Natural killer cell treated with Interleukin-12 subunit alpha and Interleukin-12 subunit beta and Interleukin-15 and Interleukin-18, amount 100 ng/mL, for 72 hours (primary cell): ENCODE measurements around the gene SLC1A1. TPM values are rescaled to one million over a fixed set of nuclear protein-coding genes. Genes with fewer than 3 reads are reported as not detected.

Source experiments
- ATAC-seq, 2 donors: fragments of 150-1000 bp; cut with Tn5 transposase in 1 of 2; sonication (Bioruptor Pico), chemical (Tn5 transposase) in 1 of 2; 2 replicates each; pipeline ENCODE4 v1.10.0; 2021
- DNase-seq: peaks from one replicate; pipeline ENCODE4 v3.0.0; 2022; ENCODE audit warnings: low spot score
- H3K27ac Mint-ChIP-seq, 2 donors: 1 replicate in 1 of 2; 2 replicates in 1 of 2; pipeline ENCODE4 v1.8.0; 2022; ENCODE audit warnings: mixed read lengths in 2 of 2, mild to moderate bottlenecking in 1 of 2, moderate library complexity in 1 of 2
- H3K27me3 Mint-ChIP-seq, 2 donors: 1 replicate in 1 of 2; 2 replicates in 1 of 2; pipeline ENCODE4 v1.8.0; 2022; ENCODE audit warnings: mixed read lengths in 2 of 2
- H3K36me3 Mint-ChIP-seq: one replicate; pipeline ENCODE4 v1.8.0; 2022; ENCODE audit warnings: mixed read lengths
- H3K4me1 Mint-ChIP-seq, 2 donors: 1 replicate in 1 of 2; 2 replicates in 1 of 2; pipeline ENCODE4 v1.8.0; 2022; ENCODE audit warnings: low read depth in 2 of 2, mixed read lengths in 2 of 2, mild to moderate bottlenecking in 1 of 2
- H3K4me3 Mint-ChIP-seq: one replicate; pipeline ENCODE4 v1.8.0; 2022; ENCODE audit warnings: mixed read lengths
- H3K9me3 Mint-ChIP-seq: 2 replicates; pipeline ENCODE4 v1.8.0; 2022; ENCODE audit warnings: mixed read lengths
- total RNA-seq, 2 donors: library from RNA; stranded (reverse); gene quantifications; one replicate each; pipeline ENCODE4 v1.2.3, GENCODE V29; 2022

Gene SLC1A1
- total RNA-seq, 2 donors from 2014 or later, result 0.14 TPM; not detected in 1

DNA sequence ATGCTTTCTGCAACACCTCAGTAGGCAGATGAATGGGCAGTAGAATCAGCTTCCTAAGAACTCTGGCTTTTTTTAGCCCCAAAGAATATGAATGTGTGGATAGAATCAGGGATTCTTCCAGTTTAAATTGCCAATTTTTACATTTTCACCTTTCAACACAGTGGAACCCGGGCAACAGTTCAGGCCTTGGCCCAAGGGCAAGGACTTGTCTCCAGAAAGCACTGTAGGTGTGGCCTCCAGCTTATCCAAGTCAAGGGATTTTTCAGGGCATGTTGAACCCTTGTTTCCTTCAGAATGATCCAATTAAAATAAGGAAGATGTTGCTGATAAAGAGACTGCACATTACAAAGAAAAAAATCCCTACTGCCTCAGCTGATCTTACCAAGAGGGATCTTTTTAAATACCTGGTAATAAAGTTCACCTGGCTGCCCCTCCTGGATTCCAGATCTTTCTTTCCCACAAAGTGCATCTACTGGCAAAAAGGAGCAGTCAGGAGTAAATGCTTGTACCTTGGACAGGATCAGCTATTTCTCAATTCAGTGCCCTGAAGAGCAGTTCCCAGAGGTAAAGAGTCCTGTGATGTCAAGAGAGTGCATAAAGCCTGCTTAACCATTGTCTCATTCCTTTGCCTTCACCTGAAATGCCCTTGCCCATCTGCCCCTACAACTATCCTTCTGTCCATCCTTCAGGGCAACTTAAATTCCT, 91.7 kb downstream of the SLC1A1 start:
- ATAC-seq, result no peak
- Mint-ChIP-seq H3K9me3 (no peaks in the 10 kb centered on the region), H3K27ac (no peak overlapping the region), H3K27me3 (peaks cover 7 to 8% of the 10 kb centered on the region in 2 donors), H3K4me3 (no peak overlapping the region), H3K36me3 (no peaks in the 10 kb centered on the region), H3K4me1 (no peaks in the 10 kb centered on the region)
- DNase-seq, result no peak

GRCh38 chr9:4583001-4583400, 92.7 kb downstream of the SLC1A1 start:
- no peak for DNase-seq
- Mint-ChIP-seq H3K9me3 (no peaks in the 10 kb centered on the region), H3K36me3 (no peaks in the 10 kb centered on the region), H3K27ac (no peak overlapping the region), H3K4me3 (no peak overlapping the region), H3K27me3 (peaks cover 5 to 6% of the 10 kb centered on the region in 2 donors), H3K4me1 (no peaks in the 10 kb centered on the region)
- ATAC-seq, result no peak

GRCh38 chr9:4584636-4585035, 94.4 kb downstream of the SLC1A1 start:
- H3K27me3 Mint-ChIP-seq, result peaks cover 0 to 5% of the 10 kb centered on the region in 2 donors
- no peaks in the 10 kb centered on the region for H3K36me3 Mint-ChIP-seq
- H3K9me3 Mint-ChIP-seq, result no peaks in the 10 kb centered on the region
- H3K4me3 Mint-ChIP-seq, result no peak overlapping the region
- no peak for DNase-seq
- no peak overlapping the region for H3K27ac Mint-ChIP-seq
- peaks cover 0 to 2% of the 10 kb centered on the region in 2 donors for H3K4me1 Mint-ChIP-seq
- ATAC-seq, result no peak

GRCh38 chr9:4585135-4585534, 94.9 kb downstream of the SLC1A1 start:
- Mint-ChIP-seq H3K9me3 (no peaks in the 10 kb centered on the region), H3K27me3 (peaks cover 0 to 5% of the 10 kb centered on the region in 2 donors), H3K4me3 (no peak overlapping the region), H3K27ac (no peak overlapping the region), H3K36me3 (no peaks in the 10 kb centered on the region), H3K4me1 (peaks cover 0 to 2% of the 10 kb centered on the region in 2 donors)
- no peak for DNase-seq
- no peak for ATAC-seq

DNA sequence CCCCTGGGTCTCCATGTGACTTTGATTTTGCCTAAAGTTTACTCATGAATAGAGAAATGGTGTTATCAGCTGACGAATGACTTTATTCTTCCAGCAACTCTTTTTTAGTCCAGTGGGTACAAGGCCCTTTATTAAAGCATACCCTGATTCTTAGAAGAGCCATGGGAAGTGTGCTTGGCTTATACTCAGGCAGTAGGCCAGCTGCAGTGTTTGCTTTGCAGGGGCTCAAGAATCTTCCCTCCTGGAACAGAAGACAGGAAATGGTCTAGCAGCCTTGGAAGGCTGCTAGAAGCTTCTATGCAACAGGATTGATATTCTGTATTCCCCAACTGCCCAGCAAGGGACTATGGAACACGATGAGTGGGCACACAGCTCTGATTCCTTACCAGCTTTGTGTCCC, 98.5 kb downstream of the SLC1A1 start:
- no peak overlapping the region for H3K27ac Mint-ChIP-seq
- ATAC-seq (no peak), DNase-seq (no peak)
- H3K36me3 Mint-ChIP-seq, result no peaks in the 10 kb centered on the region
- peaks cover 3 to 6% of the 10 kb centered on the region in 2 donors for H3K27me3 Mint-ChIP-seq
- no peaks in the 10 kb centered on the region for H3K9me3 Mint-ChIP-seq
- H3K4me1 Mint-ChIP-seq, result peaks cover 0 to 2% of the 10 kb centered on the region in 2 donors
- no peak overlapping the region for H3K4me3 Mint-ChIP-seq

GRCh38 chr9:4590430-4591122, 100.3 kb downstream of the SLC1A1 start:
- Mint-ChIP-seq H3K9me3 (no peaks in the 10 kb centered on the region), H3K36me3 (no peaks in the 10 kb centered on the region), H3K27me3 (peaks cover 7 to 8% of the 10 kb centered on the region in 2 donors), H3K4me3 (no peak overlapping the region), H3K4me1 (peaks cover 0 to 2% of the 10 kb centered on the region in 2 donors), H3K27ac (no peak overlapping the region)
- no peak for DNase-seq
- ATAC-seq, result no peak

GRCh38 chr9:4591123-4591500, 100.8 kb downstream of the SLC1A1 start:
- peaks cover 0 to 2% of the 10 kb centered on the region in 2 donors for H3K4me1 Mint-ChIP-seq
- no peaks in the 10 kb centered on the region for H3K9me3 Mint-ChIP-seq
- H3K27ac Mint-ChIP-seq, result no peak overlapping the region
- ATAC-seq (no peak), DNase-seq (no peak)
- peaks cover 7 to 8% of the 10 kb centered on the region in 2 donors for H3K27me3 Mint-ChIP-seq
- no peaks in the 10 kb centered on the region for H3K36me3 Mint-ChIP-seq
- no peak overlapping the region for H3K4me3 Mint-ChIP-seq

GRCh38 chr9:4592295-4592694, 102.0 kb downstream of the SLC1A1 start:
- peaks cover 5 to 8% of the 10 kb centered on the region in 2 donors for H3K4me1 Mint-ChIP-seq
- ATAC-seq, result no peak

DNA sequence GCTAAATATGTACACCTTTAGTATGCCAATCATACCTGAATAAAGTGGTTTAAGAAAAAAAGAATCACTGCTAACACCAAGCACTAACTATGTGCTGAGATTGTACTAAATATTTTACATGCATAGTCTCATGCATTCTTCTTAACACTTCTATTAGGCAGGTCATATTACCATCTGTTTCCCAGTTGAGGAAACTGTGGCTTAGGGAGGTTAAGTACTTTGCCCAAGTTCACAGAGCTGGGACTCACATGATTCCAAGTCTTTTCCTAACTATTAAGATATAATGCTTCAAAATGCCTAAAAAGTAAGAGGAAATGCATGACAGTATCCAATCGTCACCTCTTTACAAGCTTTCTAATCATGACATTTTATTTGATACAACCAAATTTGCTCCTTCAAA, 102.6 kb downstream of the SLC1A1 start:
- Mint-ChIP-seq H3K27me3 (peaks cover 7 to 8% of the 10 kb centered on the region in 2 donors), H3K36me3 (no peaks in the 10 kb centered on the region), H3K4me1 (peaks cover 5 to 8% of the 10 kb centered on the region in 2 donors), H3K4me3 (no peak overlapping the region), H3K9me3 (no peaks in the 10 kb centered on the region), H3K27ac (no peak overlapping the region)
- ATAC-seq (no peak), DNase-seq (no peak)

More at GRCh38 chr9:4592295-4592694, 102.0 kb downstream of the SLC1A1 start:
- peaks cover 7 to 8% of the 10 kb centered on the region in 2 donors for H3K27me3 Mint-ChIP-seq
- H3K9me3 Mint-ChIP-seq, result no peaks in the 10 kb centered on the region
- no peaks in the 10 kb centered on the region for H3K36me3 Mint-ChIP-seq
- no peak overlapping the region for H3K4me3 Mint-ChIP-seq
- DNase-seq, result no peak
- H3K27ac Mint-ChIP-seq, result no peak overlapping the region

DNA sequence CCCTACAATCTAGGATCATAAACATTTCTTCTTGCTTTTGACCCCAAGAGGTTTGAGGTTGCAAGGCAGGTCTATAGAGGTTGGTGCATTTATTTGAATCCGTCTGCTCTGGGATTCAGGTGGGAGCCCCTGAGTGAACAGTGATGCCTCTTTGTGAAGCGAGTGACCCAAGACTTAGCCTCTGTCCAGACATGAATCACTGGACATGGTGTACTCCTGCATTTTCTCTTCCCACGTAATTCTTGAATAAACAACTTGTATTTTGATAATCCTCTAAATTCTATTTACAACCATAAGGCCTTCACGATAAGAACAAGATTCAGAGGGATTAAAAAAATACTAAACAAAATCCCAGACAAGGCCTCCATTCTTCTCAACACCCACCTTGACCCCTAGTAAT, 104.3 kb downstream of the SLC1A1 start:
- Mint-ChIP-seq H3K27ac (no peak overlapping the region), H3K4me1 (peaks cover 5 to 6% of the 10 kb centered on the region in 2 donors), H3K4me3 (no peak overlapping the region), H3K27me3 (peaks cover 4 to 8% of the 10 kb centered on the region in 2 donors), H3K9me3 (no peaks in the 10 kb centered on the region), H3K36me3 (no peaks in the 10 kb centered on the region)
- DNase-seq (no peak), ATAC-seq (no peak)

GRCh38 chr9:4594994-4595393, 104.7 kb downstream of the SLC1A1 start:
- no peak overlapping the region for H3K27ac Mint-ChIP-seq
- ATAC-seq (no peak), DNase-seq (no peak)
- H3K27me3 Mint-ChIP-seq, result peaks cover 4 to 8% of the 10 kb centered on the region in 2 donors
- H3K9me3 Mint-ChIP-seq, result no peaks in the 10 kb centered on the region
- H3K4me1 Mint-ChIP-seq, result peaks cover 5 to 6% of the 10 kb centered on the region in 2 donors
- H3K4me3 Mint-ChIP-seq, result no peak overlapping the region
- H3K36me3 Mint-ChIP-seq, result no peaks in the 10 kb centered on the region

GRCh38 chr9:4596165-4596922, 106.1 kb downstream of the SLC1A1 start:
- no peaks in the 10 kb centered on the region for H3K36me3 Mint-ChIP-seq
- DNase-seq (no peak), ATAC-seq (no peak)
- peaks cover 5 to 6% of the 10 kb centered on the region in 2 donors for H3K4me1 Mint-ChIP-seq
- H3K27me3 Mint-ChIP-seq, result peaks cover 4 to 8% of the 10 kb centered on the region in 2 donors
- no peak overlapping the region for H3K27ac Mint-ChIP-seq
- H3K4me3 Mint-ChIP-seq, result no peak overlapping the region
- no peaks in the 10 kb centered on the region for H3K9me3 Mint-ChIP-seq

- H3K27ac Mint-ChIP-seq, result no peak overlapping the region
- no peaks in the 10 kb centered on the region for H3K9me3 Mint-ChIP-seq
- DNase-seq (no peak), ATAC-seq (no peak)
- no peak overlapping the region for H3K4me3 Mint-ChIP-seq
- H3K36me3 Mint-ChIP-seq, result no peaks in the 10 kb centered on the region
- no peaks in the 10 kb centered on the region for H3K27me3 Mint-ChIP-seq
- peaks cover 5 to 12% of the 10 kb centered on the region in 2 donors for H3K4me1 Mint-ChIP-seq
These were observed 110.1 kb downstream of the SLC1A1 start for GRCh38 chr9:4600368-4600767.

DNA sequence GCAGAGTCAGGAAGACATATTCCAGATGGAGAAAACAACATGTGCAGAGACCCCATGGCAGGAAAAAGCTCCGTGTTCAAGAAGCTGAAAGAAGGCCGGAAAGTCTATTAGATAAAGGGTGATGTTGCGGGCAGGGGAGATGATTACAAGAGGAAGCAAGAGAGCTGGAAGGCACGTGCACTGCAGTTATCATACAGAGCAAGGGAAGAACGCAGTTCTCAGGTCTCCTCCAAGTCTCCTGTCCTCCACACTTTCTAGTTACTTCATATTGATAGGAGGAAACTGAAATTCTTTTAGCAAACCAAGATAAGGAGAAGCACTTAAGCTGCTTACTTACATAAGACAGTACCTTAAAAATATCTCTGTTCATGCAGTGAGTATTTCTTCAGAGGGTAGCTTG, 113.6 kb downstream of the SLC1A1 start:
- Mint-ChIP-seq H3K36me3 (no peaks in the 10 kb centered on the region), H3K4me1 (peaks cover 0 to 7% of the 10 kb centered on the region in 2 donors), H3K27me3 (no peaks in the 10 kb centered on the region), H3K4me3 (no peak overlapping the region), H3K27ac (no peak overlapping the region), H3K9me3 (no peaks in the 10 kb centered on the region)
- DNase-seq (no peak), ATAC-seq (no peak)
